GM18526 (cell line): Measurements from ENCODE around the gene SPOP.

Experiments used
- POLR2A ChIP-seq: IDR thresholded peaks from 3 replicates; pipeline ENCODE4 v1.6.1; 2011; ENCODE audit not compliant: insufficient read length; ENCODE audit errors: extremely low read depth

SPOP gene

GRCh38 chr17:49677933-49678847, at the start of gene SPOP:
Gene SPOP, minus strand, starts transcription at chr17:49678097. Its CDS starts 55,287 bp downstream, at chr17:49622810.
- TF ChIP-seq POLR2A = peak; percentile 63

DNA sequence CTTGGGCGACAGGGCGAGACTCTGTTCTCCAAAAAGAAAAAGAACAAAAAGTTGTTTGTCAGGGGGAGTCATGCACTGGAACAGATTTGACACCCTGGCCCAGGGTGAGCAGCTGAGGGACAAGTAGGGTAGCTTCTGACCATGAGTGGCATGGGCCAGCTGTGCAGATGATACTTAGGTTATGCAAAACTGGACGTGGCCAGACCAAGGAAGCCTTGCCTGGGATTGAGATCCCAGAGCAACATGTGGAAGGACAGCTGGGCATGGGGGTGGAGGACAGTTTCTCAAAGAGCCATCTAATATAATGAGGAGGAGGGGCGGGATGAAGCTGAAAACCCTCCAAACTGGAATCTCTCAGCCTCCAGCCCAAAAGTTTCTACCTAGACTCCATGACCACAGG, 49.5 kb upstream of the SPOP start:
- TF ChIP-seq POLR2A = no peak

- no peak for TF ChIP-seq POLR2A
Observed at GRCh38 chr17:49725452-49726130, 47.7 kb upstream of the SPOP start.

DNA sequence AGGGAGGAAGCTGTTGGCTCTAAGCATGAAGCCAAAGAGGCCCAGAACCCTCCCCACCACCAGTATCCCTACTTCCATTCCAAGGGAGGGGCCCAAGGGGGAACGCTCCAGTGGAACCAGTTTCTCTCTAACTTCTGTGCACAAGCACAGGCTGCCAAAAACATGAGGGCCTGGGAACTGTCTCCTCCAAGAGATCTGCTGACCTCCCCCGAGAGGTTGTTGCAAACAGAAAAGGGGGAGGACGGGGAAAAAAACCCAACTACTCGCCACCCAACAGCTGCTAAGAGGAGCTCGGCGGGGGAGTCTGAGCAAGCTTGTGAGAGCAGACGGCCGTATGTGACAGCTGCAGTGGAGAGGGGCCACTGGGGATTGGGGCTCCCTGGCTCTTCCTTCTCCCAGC, 45.5 kb upstream of the SPOP start:
- no peak for TF ChIP-seq POLR2A

DNA sequence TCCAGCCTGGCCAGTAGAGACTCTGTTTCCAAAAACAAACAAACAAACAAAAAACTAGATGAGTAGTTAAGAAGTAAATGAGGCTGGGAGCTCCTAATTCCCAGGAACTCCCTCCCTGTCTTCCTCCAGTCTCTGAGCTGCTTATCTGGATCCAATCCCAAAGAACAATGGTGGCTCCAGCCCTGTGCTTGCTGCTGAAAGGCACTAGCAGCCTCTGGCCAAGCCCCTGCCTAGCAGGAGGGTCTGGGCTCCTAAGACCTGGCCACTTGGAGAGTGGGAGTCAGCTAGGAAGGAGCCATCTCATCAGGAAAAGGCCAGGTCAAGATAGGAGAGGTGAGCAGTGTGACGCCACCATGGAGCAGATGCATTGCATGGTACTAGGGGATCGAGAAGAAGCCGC, 44.2 kb upstream of the SPOP start:
- no peak for TF ChIP-seq POLR2A

GRCh38 chr17:49717371-49717861, 39.5 kb upstream of the SPOP start:
- TF ChIP-seq POLR2A = no peak

GRCh38 chr17:49716668-49717364, 38.9 kb upstream of the SPOP start:
- TF ChIP-seq POLR2A = no peak

GRCh38 chr17:49715717-49716279, 37.9 kb upstream of the SPOP start:
- no peak for TF ChIP-seq POLR2A

GRCh38 chr17:49715216-49715615, 37.3 kb upstream of the SPOP start:
- TF ChIP-seq POLR2A = no peak

DNA sequence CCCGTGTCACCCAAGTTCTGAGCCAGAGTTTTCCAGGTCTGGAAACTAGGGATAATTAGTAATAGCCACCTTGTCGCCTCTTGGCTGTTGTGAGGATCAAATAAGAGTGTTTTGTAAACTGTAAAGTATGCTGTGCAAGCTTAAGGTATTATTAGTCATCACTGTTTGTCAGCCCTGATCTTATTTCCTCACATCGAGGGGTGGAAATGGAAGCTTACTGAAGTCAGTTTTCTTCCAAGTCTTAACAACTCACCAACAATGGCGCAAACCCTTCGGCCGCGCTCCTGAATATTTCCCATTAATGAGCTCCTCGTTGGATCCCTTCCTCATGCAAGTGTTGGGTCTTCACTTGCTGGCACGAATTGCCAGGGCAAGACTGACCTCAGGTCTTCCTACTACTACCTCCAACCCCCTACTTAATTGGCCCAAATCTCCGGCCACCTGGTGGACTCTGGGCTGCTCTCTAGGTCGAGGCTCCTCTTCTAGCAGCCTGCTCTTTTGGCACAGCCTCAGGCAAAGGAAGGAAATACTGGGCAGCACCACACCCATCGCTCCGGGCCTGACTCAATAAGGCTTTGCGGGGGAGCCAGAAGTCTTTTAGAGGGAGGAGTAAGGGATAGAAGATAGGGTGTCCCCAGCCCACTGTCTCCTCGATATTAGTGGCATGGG, 30.8 kb upstream of the SPOP start:
- no peak for TF ChIP-seq POLR2A

GRCh38 chr17:49707608-49708514, 30.0 kb upstream of the SPOP start, which contains the start of gene SLC35B1:
Gene SLC35B1, minus strand, starts transcription at chr17:49707964. Its CDS starts 131 bp downstream, at chr17:49707833.
- peak; percentile 73 for TF ChIP-seq POLR2A

DNA sequence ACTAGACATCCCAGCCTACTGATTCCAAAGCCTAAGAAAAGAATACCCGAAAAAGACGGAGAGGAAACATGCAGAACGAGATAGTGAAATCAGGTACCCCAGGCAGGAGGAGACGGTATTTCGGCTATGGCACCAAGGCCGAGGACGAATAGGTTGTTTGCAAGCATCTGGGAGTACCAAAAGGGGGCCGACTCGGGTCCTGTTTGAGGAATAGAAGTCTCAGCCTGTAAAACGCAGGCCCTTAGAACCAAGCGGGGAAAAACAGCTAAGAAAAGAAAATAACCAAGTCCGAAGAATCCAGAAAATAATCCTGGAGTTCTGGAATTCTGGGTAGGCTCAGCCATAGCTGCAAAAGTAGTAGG, 29.3 kb upstream of the SPOP start:
- TF ChIP-seq POLR2A = no peak

DNA sequence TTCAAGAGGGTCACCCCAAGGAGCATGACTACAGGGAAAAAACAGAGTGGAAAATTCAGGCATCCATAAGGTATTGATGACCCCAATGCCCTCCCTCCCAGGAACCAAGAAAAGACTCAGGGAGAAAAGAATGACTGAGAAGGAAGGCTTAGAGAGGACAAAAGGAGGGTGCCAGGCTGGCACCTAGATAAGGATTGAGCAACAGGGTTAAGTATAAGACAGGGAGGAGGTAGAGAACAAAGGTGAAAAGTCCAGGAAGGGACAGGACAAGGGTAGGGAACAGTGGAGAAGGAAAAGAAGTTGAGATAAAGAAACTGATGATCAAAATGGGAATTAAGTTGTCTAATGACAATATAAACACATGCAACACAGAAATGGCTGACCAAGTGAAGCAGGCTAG, 27.4 kb upstream of the SPOP start:
- TF ChIP-seq POLR2A = no peak

DNA sequence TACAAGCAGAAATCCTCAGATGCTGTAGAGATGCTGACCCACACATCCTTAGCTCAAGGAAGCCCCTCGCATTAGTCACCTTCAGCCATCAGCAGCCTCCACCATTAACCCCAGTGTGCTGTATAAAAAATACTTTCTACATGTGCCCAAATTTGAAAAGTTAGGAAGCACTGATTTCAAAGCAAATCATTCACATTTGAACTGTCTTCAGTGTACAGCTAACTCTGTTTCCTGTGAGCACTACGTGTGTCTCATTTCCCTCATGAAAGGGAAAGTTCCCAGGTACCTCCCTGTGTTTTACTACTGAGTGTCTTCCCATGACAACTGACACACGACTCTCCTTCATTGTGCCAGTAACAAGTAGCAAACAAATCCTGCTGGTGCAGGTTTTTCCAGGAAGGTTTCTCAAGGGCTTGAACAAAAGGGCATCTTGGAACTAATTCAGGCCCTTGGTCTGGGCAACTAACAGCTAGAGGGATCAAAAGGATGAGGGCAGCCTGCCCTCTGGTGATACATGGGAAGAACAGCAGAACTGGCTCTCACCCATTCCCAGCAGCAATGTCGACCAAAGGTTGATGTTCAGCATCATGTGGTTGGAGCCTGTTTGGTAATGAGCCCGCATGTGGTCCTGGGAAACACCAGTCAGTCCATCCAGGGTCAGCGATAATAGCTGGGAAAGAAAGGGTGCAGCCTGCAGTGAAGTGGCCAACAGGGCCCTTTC, 25.8 kb upstream of the SPOP start:
- TF ChIP-seq POLR2A = no peak
